Measurements from ENCODE around the gene EPB41L2.
"Not testable (repeated sequence)": the region's sequence is repeated elsewhere in the genome, so short reads cannot be mapped to it uniquely, and the experiment has no call there.

The EPB41L2 gene

DNA sequence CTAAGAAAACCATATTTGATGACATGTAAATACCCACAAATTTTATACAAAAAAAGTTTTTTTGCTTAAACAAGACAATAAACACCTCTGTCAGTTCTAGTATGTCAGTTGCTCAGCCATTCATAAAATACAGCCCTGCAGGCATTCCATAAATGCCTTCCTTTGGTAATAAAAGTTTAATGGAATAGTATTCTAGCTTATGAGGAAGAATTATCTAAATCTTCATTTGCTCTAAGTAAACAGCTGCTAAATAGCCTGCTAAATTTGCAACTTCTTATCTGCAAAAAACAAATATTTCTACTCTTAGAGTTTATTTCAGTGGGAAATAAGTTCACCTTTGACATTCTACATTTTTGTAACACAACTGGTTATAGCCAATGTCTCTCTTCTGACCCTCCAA is 127.1 kb downstream of the EPB41L2 start:
- DNase-seq = no peak

GRCh38 chr6:130934848-130935585 is 128.0 kb downstream of the EPB41L2 start:
- no peak for DNase-seq

- DNase-seq = no peak
These were observed 129.3 kb downstream of the EPB41L2 start for GRCh38 chr6:130933712-130934200.

DNA sequence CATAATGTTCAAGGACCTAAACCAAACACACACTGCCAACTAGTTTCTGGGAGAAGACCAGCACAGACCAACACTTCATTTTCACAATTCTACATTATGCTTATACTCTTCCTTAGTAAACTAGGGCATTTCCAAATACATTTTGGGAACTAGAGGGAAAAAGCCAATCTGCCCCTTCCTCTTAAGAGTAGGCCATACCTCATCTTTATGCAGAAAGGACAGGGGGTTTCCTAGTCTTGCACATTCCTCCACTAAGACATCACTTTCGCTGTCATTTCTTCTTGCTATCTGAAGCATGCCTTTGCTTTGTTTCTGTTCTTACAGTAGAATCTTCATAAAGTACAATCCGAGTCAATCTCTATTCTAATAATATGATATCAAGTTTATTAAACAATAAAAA is 130.1 kb downstream of the EPB41L2 start:
- no peak for DNase-seq

DNA sequence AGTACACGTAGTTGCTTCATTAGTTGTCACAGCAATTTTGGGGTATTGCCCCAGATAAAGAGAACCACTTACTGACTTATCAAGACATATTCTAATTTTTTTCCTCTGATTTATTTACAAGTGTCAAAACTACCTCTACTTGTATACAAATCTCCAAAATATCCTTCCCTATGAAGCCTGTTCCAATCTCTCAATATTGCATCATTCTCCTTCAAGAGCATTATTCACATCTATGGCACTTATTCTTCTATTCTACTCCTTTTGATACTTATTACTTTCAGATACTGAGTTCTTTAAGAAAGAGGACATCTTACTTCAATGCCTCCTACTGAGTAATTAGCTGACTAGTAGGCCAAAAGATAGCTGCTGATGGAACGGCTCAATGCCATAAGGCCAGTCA is 130.6 kb downstream of the EPB41L2 start:
- no peak for DNase-seq

DNA sequence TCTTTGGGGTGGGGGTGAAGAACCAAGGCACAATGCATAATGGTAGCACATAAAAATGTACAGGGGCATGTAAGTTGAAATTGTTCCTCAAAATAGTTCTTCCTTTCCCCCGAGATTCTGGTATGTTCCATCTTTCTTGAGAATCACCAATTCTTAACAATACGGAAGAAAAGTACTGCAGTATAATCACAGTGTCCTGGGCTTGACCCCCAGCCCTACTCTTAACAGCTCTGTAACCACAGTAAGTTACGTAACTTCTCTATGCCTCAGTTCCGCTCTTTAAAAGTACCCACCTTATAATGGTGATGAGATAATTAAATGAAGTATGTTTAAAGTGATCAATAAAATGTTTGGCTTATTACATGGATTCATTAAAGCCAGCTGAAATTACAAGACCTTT is 131.4 kb downstream of the EPB41L2 start:
- no peak for DNase-seq

GRCh38 chr6:130929036-130929678 is 133.9 kb downstream of the EPB41L2 start:
- DNase-seq = no peak

DNA sequence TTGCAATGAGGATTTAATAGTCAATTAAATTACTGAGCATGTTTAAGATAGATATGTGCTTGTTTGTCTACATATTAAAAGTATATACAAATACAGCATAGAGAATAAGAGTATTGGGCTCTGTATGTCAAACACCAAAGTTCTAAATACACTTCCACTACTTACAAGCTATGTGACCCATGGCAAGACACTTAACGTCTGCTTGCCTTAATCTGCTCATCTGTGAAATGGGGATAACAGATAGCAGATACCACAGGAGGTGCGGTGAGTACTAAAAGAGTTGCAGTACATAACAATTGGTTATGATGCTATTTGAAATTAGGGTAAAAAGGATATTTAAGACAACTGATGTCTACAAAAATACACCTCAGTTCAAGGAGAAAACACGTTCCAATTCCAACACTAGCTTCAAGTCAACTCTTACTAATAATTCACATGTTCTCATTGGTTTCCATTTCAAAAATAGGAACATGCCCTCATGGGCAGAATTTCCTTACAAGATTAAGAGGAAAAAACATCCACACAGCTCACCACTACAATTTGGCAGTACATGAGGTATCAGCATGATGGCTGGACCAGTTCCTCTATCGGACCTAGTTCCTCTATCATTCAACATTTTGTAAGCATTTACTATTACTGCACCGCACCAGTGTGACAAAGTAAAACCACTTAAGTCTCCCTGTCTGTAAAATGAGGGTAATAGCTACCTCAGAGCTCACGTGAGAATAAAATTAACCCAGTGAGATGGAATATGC is 134.7 kb downstream of the EPB41L2 start:
- no peak for DNase-seq

DNA sequence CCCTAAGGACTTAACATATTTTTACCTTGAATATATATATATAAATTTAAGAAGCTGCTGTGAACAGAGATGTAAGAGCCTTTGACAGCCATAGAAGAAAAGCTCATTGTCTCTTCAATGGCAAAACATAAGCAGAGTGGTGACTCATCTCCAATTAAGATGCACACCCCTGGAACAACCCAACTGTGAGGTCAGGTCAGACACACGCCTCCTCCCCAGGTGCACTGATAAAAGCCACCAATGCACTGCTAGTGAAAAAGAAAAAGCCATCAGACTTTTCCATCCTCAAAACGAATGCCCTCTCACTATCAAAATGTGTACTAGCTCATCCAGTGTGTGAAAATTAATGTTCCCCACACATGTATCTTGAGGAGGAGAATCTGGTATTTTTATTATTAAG is 135.7 kb downstream of the EPB41L2 start:
- no peak for DNase-seq

DNA sequence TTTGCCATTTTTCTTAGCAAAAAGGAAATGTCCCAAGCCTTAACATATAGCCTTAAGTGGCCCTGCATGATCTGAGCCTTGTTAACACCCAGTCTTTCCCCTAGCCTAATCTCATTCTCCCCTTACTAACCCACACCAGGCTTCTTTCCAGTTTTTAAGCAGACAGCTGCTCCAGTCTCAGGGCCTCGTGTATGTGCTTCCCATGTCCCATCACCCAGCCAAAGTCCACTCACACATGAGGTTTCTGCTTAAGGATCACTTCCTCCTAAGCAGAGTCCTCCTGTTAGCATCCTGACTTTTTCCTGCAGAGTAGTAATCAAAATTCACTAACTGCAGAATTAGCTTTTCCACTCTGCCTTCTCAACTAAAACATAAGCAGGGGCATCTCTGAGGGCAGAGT is 139.7 kb downstream of the EPB41L2 start:
- no peak for DNase-seq

DNA sequence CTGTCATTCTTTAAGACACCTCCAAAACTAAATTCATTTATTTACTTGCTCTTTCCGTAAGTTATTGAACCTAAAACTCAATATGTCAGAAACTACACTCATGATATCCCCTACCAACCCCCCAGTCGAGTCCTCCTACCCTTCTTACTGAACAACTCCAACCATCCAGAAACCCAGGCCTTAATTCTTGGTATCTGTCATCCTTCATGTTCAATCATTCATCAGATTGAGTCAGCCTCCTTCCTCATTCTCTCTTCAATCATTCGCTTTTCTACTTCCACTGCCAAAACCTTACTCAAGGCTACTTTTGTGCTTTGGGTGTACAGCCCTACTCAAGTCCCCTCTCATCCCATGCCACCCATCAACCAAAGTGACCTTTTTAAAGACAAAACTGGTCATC is 140.1 kb downstream of the EPB41L2 start:
- DNase-seq = no peak

- no peak for DNase-seq
These were observed 142.1 kb downstream of the EPB41L2 start for GRCh38 chr6:130920969-130921368.

DNA sequence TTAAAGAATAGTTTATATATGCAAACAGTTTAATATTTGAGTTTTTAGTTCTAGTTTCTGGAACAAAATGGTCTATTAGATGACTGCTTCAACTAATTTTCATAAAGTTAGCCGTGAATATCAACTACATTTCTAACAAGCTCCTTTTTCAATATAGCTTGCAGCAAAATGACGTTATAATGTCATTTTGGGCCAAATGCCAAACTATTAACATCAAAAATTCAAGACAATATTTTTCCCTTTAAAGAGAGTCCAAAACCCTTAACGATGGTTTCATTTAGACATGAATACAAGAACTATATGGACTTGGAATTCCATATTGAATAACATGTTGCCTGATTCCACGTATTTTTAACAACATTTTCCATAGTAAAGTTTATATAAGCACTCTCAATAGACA is 144.9 kb downstream of the EPB41L2 start:
- DNase-seq = no peak

DNA sequence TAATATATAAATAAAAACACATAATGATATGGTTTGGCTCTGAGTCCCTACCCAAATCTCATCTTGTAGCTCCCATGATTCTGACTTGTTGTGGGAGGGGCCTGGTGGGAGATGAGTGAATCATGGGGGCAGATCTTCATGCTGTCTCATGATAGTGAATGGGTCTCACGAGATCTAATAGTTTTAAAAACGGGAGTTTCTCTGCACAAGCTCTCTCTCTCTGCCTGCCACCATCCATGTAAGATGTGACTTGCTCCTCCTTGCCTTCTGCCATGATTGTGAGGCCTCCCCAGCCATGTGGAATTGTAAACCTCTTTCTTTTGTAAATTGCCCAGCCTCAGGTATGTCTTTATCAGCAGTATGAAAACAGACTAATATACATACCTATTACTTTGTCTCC is 147.4 kb downstream of the EPB41L2 start:
- DNase-seq = not testable (repeated sequence)

DNA sequence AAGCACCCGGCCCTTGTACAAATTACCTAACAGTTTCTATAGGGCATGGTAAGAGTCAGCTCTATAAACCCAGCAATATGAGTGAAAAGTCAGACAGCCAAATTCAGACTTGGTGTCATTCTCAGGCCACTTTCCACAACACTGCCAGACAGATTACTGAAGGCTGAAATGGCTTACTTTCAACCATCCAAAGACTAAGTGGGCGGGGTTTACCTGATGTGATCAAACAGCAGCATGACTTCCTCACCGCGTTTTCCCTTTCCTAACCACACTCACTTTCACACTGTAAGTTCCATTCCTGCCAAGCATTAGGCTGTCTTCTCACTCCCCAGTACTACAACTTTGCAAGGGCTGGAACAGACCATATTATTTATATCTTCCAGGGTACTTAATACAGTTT is 149.9 kb downstream of the EPB41L2 start:
- no peak for DNase-seq

DNA sequence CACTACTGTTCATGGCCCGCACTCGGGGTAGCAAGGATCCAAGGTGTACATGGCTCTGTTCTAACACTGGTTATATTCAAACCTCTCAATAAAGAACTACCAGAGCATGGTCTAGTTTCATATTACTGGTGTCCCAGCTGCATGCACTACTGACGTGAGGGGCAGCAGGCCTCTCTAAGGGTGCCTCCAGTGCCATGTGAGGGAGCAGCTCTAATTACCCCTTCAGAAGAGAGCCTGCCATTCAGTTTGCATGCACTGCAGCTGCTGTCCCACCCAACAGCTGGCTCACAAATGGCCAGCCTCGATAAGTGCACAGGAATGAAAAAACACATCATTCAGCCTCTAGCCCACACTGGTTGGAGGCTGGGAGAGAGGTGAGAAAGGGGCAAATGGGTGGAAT is 150.6 kb downstream of the EPB41L2 start:
- DNase-seq = no peak

- DNase-seq = no peak
These were observed 154.1 kb downstream of the EPB41L2 start for GRCh38 chr6:130908958-130909357.

GRCh38 chr6:130908188-130908587 is 154.9 kb downstream of the EPB41L2 start:
- DNase-seq = no peak

DNA sequence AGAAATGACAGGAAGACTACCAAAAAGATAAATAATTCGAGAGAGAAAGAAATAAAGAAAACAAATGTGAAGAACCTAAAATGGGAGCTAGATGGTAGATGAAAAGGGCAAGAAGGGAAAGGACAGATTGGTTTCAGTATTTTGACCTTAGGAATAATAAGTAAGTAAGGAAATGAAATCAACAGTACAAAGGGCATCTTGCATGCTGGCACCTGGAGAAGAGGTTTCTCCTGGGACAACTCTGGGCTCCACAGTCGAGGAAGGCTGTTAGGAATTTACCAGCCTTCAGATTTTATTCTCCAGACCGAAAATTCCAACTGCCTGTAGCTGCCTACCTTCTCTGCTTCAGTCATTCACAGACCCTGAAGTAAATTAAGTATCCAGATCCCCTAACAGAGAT is 155.4 kb downstream of the EPB41L2 start:
- DNase-seq = no peak

DNA sequence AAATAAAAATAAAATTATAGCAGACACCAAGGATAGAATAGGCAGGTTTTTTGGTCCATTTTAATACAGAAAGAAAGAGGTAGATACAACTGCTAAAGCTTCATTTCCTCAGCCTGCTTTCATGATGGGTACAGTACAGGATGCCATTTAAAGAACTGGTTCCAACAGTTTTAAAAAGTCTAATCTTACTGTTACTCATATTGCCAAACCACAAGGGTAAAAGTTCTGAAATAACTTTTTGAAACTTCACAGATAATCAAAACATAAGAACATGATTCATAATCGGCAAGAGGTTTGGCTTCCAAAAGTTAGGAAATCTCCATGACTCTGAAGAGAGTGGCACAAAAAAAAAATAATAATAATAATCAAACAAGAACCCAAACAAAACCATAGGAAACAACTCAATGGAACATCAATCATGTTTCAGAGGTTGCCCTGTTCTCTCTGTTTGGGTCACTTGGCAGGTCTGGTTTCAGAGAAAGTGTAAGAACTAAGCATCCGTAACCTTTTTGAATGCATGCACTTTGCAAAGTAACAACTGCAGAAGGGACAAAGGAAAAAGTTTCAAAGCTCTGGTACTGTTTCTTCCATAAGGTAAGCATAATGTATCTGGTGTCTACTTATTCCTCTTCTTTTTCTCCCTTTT is 156.2 kb downstream of the EPB41L2 start:
- no peak for DNase-seq

DNA sequence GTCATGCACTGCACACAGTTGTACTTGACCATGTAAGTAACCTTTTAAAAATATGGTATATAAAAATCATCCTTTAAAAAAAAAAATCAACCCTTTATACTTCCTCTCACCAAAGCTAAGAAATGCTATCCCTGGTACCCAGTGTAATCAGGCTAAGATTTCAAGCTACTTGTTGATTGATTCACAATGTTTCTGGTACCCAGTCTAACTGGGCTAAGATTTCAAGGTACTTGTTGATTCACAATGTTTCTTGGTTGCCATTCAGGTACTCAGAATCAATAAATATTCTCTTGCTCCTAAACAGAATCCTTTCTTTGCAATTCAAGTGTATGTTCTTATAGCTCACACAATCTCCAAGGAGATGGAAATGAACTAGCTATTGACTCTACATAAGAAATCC is 159.4 kb downstream of the EPB41L2 start:
- DNase-seq = no peak

GRCh38 chr6:130903007-130903406 is 160.0 kb downstream of the EPB41L2 start:
- no peak for DNase-seq

GRCh38 chr6:130900913-130901312 is 162.1 kb downstream of the EPB41L2 start:
- DNase-seq = no peak

Measured in activated effector memory CD4-positive, alpha-beta T cell treated with Interleukin-2 at 50 U/mL for 16 hours (primary cell).